Naive thymus-derived CD4-positive, alpha-beta T cell (primary cell): ENCODE results near the gene MFSD11. TPM values are rescaled to one million over a fixed set of nuclear protein-coding genes. Genes with fewer than 3 reads are reported as not detected.
"Not testable (repeated sequence)": the region's sequence is repeated elsewhere in the genome, so short reads cannot be mapped to it uniquely, and the experiment has no call there.

Source experiments
- ATAC-seq: fragments of 150-1000 bp; cut with Tn5 transposase; 2 replicates; pipeline ENCODE4 v1.10.0; 2021; ENCODE audit warnings: mild to moderate bottlenecking, moderate library complexity
- CTCF ChIA-PET: fragments of 350-600 bp; sonication (Branson Sonifier 250); formaldehyde crosslinking; loops from one replicate; lab custom pipeline; 2021; ENCODE audit warnings: antibody characterized with exemption; lab: Charles Lee
- POLR2A ChIA-PET: fragments of 350-600 bp; sonication (Branson Sonifier 250); formaldehyde crosslinking; loops from one replicate; lab custom pipeline; 2021; ENCODE audit warnings: antibody characterized with exemption, inconsistent platforms; lab: Charles Lee
- DNase-seq, 9 donors: peaks; one replicate each; pipeline versions ENCODE4 v3.0.0 to v3.0.0-alpha.2; 2020 to 2022; ENCODE audit warnings: mixed read lengths in 1 of 9
- H3K27ac ChIP-seq: one replicate; pipeline ENCODE4 v1.7.0; 2013; ENCODE audit warnings: mild to moderate bottlenecking, low read depth, low read length, moderate library complexity
- H3K27me3 ChIP-seq, 2 donors: one replicate each; pipeline ENCODE4 v1.7.0; 2013; ENCODE audit warnings: low read length in 2 of 2, mild to moderate bottlenecking in 2 of 2, moderate library complexity in 2 of 2; ENCODE audit not compliant: control insufficient read depth in 2 of 2, insufficient read depth in 2 of 2
- H3K36me3 ChIP-seq, 3 experiments: 1 replicate in 2 of 3; 2 replicates in 1 of 3; pipeline ENCODE4 v1.7.0; 2013; ENCODE audit warnings: low read length in 3 of 3, mild to moderate bottlenecking in 3 of 3, moderate library complexity in 1 of 3; ENCODE audit not compliant: insufficient read depth in 3 of 3, control insufficient read depth in 2 of 3
- H3K4me1 ChIP-seq, 2 donors: one replicate each; pipeline ENCODE4 v1.7.0; 2013; ENCODE audit warnings: low read length in 2 of 2, mild to moderate bottlenecking in 2 of 2, moderate library complexity in 1 of 2; ENCODE audit not compliant: control insufficient read depth in 2 of 2, insufficient read depth in 2 of 2
- H3K4me3 ChIP-seq: 2 replicates; pipeline ENCODE4 v1.7.0; 2013; ENCODE audit warnings: mild to moderate bottlenecking, low read length
- H3K9me3 ChIP-seq, 3 experiments: 1 replicate in 2 of 3; 2 replicates in 1 of 3; pipeline ENCODE4 v1.7.0; 2013; ENCODE audit warnings: low read length in 3 of 3; ENCODE audit not compliant: control insufficient read depth in 2 of 3
- H3K27ac Mint-ChIP-seq, 9 donors: one replicate each; pipeline ENCODE4 v1.8.0; 2020 to 2022; ENCODE audit warnings: mixed read lengths in 9 of 9, mild to moderate bottlenecking in 8 of 9, moderate library complexity in 5 of 9, inconsistent platforms in 2 of 9
- H3K27me3 Mint-ChIP-seq, 5 donors: one replicate each; pipeline ENCODE4 v1.8.0; 2021 to 2022; ENCODE audit warnings: mixed read lengths in 5 of 5, mild to moderate bottlenecking in 1 of 5
- H3K36me3 Mint-ChIP-seq, 5 donors: one replicate each; pipeline ENCODE4 v1.8.0; 2020 to 2022; ENCODE audit warnings: mixed read lengths in 5 of 5, mild to moderate bottlenecking in 3 of 5, inconsistent platforms in 1 of 5
- H3K4me1 Mint-ChIP-seq, 7 donors: one replicate each; pipeline ENCODE4 v1.8.0; 2020 to 2022; ENCODE audit warnings: mixed read lengths in 7 of 7, mild to moderate bottlenecking in 3 of 7, inconsistent platforms in 1 of 7
- H3K4me3 Mint-ChIP-seq, 10 donors: one replicate each; pipeline ENCODE4 v1.8.0; 2020 to 2022; ENCODE audit warnings: mild to moderate bottlenecking in 10 of 10, mixed read lengths in 10 of 10, moderate library complexity in 6 of 10, inconsistent platforms in 2 of 10
- H3K9me3 Mint-ChIP-seq, 11 donors: one replicate each; pipeline ENCODE4 v1.8.0; 2020 to 2022; ENCODE audit warnings: mixed read lengths in 11 of 11, mild to moderate bottlenecking in 4 of 11, inconsistent platforms in 1 of 11, moderate library complexity in 1 of 11
- intact Hi-C, 2 donors: fragments of 100-400 bp; cut with micrococcal nuclease; formaldehyde crosslinking; loops; one replicate each; pipeline ENCODE4 v1.15.1; 2023
- polyA plus RNA-seq, 2 donors: library from polyadenylated mRNA; unstranded; fragments of 300-500 nt; fragmentation: Illumina TruSeq; gene quantifications; one replicate each; pipeline ENCODE4 v1.2.3, GENCODE V29; 2021
- total RNA-seq, 6 experiments: library from RNA in 5 of 6; stranded (reverse) in 5 of 6; gene quantifications; 1 replicate in 5 of 6; 2 replicates in 1 of 6; pipeline ENCODE4 v1.2.3 and lab custom pipeline; 2021 to 2026

MFSD11 gene
- total and polyA plus RNA-seq, 7 experiments from 2014 or later, result 17.3 to 33.7 (median 30.9) TPM

DNA sequence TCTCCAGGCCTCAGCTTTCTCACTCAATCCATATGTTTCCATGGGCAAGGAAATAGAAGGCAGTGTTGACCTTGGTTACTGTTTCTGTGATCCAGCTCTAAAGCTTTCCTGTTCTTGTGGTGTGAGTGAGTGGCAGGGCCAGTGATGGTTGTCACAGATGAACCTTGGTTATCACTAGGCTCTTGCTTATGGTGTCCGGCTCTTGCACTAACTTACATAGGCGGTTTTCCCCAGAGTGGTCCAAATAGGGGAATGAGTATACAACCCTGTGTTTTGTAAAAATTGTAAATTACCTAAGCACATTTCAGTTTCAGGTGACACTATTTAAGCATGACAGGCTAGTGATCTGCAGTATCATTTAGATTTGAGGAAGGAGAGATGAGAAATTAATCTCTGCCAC is 6.8 kb downstream of the MFSD11 start:
- no peak for ATAC-seq
- ChIA-PET POLR2A (no interaction called here), CTCF (no interaction called here)
- Histone ChIP-seq H3K4me1 (peaks cover 0 to 3% of the 10 kb centered on the region in 2 donors), H3K4me3 (no peak overlapping the region), H3K27me3 (no peaks in the 10 kb centered on the region), H3K9me3 (no peaks in the 10 kb centered on the region), H3K36me3 (peaks cover 4 to 40% (median 23%) of the 10 kb centered on the region in 3 experiments), H3K27ac (no peak overlapping the region)
- intact Hi-C loops, result no loop called here
- H3K36me3 Mint-ChIP-seq, result peaks cover 3 to 53% (median 25%) of the 10 kb centered on the region in 5 donors
- no peak overlapping the region for H3K4me3 Mint-ChIP-seq
- no peaks in the 10 kb centered on the region for H3K27me3 Mint-ChIP-seq
- H3K27ac Mint-ChIP-seq, result no peak overlapping the region
- DNase-seq, result no peak
- peaks cover 0 to 27% (median 10%) of the 10 kb centered on the region in 7 donors for H3K4me1 Mint-ChIP-seq
- H3K9me3 Mint-ChIP-seq, result no peaks in the 10 kb centered on the region

DNA sequence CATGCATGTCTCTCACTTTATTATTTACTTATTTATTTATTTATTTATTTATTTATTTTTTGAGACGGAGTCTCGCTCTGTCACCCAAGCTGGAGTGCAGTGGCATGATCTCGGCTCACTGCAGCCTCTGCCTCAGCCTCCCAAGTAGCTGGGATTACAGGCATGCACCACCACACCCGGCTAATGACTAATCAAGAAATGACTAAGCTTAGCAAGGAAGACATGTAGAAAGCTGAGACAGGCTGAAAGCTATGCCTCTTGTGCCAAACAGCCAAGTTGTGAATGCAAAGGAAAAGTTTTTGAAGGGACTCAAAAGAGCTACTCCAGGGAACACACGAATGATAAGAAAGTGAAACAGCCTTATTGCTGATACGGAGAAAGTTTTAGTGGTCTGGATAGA is 7.9 kb downstream of the MFSD11 start:
- peaks cover 0 to 22% (median 4%) of the 10 kb centered on the region in 7 donors for H3K4me1 Mint-ChIP-seq
- H3K4me3 Mint-ChIP-seq, H3K27me3 ChIP-seq, CTCF ChIA-PET, intact Hi-C loops, ATAC-seq, H3K4me3 ChIP-seq, H3K27me3 Mint-ChIP-seq, DNase-seq, H3K9me3 Mint-ChIP-seq, H3K4me1 ChIP-seq, H3K9me3 ChIP-seq, H3K27ac ChIP-seq: not testable (repeated sequence)
- POLR2A ChIA-PET, result interaction anchor here (0.7 to 1.9 kb wide), 3 partner anchors 8 to 64 kb away, joined by 3 to 6 read pairs (median 4); partner anchors contain the start of gene MFSD11
- H3K36me3 ChIP-seq, result peaks cover 4 to 40% (median 23%) of the 10 kb centered on the region in 3 experiments
- peak overlapping the region in 1 of 9 donors; percentile 36 for H3K27ac Mint-ChIP-seq
- H3K36me3 Mint-ChIP-seq, result peaks cover 3 to 56% (median 25%) of the 10 kb centered on the region in 5 donors

DNA sequence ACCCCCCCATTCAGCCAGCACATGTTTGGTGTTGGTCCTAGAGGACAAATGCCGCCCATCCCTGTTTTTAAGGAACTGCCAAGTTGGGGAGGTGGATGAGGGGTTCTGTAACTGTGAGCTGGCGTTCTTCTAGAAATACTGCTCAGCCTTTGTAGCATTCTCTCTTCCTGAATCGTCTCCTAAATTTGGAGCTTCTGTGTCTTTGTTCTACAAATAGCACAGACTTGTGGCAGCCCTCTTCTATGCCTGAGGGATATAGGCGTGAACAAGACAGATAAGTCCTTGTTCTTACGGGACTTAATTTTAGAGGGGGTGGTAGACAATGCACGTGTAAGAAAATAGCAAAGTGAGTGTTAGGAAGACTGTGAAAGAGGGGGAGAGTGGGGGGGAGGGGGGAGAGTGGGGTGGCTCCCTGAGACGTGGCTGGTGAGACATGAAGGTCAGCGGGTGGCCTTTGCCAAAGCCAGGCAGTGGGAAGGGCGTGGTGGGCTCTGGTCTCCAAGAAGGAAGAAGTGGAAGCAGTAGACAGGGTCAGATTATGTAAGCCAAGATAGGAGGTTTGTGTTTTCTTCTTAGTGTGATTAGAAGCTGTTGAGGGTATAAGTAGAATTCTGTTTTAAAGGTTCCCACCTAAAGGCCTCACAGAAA is 9.9 kb downstream of the MFSD11 start:
- H3K9me3 ChIP-seq, result no peaks in the 10 kb centered on the region
- Mint-ChIP-seq H3K36me3 (peaks cover 3 to 47% (median 18%) of the 10 kb centered on the region in 5 donors), H3K4me3 (no peak overlapping the region), H3K27ac (peak overlapping the region in 1 of 9 donors; percentile 30), H3K4me1 (peaks cover 7 to 22% (median 12%) of the 10 kb centered on the region in 7 donors), H3K9me3 (no peaks in the 10 kb centered on the region), H3K27me3 (no peaks in the 10 kb centered on the region)
- DNase-seq (no peak), ATAC-seq (no peak)
- CTCF ChIA-PET, result interaction anchor here (0.6 to 0.9 kb wide), 3 partner anchors 10 to 1985 kb away, joined by 3 to 5 read pairs (median 4); partner anchors contain the start of gene MFSD11
- no peak overlapping the region for H3K4me3 ChIP-seq
- no peak overlapping the region for H3K27ac ChIP-seq
- intact Hi-C loops, result no loop called here
- peaks cover 0 to 35% (median 15%) of the 10 kb centered on the region in 3 experiments for H3K36me3 ChIP-seq
- no peaks in the 10 kb centered on the region for H3K27me3 ChIP-seq
- peaks cover 7 to 8% of the 10 kb centered on the region in 2 donors for H3K4me1 ChIP-seq
- POLR2A ChIA-PET, result interaction anchor here (2.2 kb wide), 1 partner anchor 9 kb away, joined by 14 read pairs; the partner anchor contains the start of gene MFSD11

DNA sequence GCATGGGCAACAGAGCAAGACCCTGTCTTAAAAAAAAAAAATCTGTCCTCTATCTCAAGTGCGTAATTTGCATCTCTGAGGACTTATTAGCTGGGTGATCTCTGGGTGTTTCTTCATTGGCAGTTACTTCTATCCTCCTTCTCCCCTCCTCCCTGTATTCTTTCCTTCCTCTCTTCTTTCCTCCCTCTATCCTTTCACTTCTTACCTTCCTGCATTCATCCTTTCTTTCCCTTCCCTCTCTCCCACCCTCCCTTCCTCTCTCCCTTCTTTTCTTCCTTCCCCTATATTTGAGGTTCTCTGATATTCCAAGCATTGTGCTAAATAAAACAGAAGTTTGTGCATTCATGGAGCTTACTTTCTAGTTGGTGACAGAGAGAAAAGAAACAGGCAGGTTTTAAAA is 10.7 kb downstream of the MFSD11 start:
- POLR2A ChIA-PET, result interaction anchor here (2.2 kb wide), 1 partner anchor 10 kb away, joined by 14 read pairs; the partner anchor contains the start of gene MFSD11
- H3K36me3 ChIP-seq, result peaks cover 0 to 34% (median 14%) of the 10 kb centered on the region in 3 experiments

DNA sequence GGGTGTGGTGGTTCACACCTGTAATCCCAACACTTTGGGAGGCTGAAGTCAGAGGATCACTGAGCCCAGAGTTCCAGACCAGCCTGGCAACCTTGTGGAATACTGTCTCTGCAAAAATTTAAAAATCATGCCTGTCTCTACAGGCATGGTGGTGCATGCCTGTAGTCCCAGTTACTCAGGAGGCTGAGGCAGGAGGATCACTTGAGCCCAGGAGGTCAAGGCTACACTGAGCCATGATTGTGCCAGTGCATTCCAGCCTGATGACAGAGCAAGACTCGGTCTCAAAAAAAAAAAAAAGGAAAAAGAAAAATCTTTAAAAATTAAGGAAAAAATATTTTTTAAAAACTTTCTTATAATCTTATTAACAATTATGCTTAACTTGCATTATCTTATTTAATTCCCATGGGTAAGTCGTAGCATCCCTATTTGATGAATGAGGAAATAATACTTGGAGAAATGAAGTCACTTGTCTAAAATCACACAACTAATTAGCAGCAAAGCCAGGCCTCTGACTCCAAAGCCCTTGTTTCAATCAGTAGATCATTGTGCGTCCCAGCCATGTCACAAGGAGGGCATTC is 13.6 kb downstream of the MFSD11 start:
- H3K9me3 ChIP-seq, result no peaks in the 10 kb centered on the region
- peak overlapping the region in 2 of 10 donors; percentile 78 to 86 for H3K4me3 Mint-ChIP-seq
- ChIA-PET CTCF (interaction anchor here (0.6 kb wide), 1 partner anchor 1827 kb away, joined by 3 read pairs; no protein-coding TSS in a partner anchor), POLR2A (interaction anchor here (0.6 to 2.5 kb wide), 4 partner anchors 13 to 31 kb away, joined by 6 to 64 read pairs (median 9); partner anchors contain the start of genes MFSD11 and SRSF2)
- H3K27me3 ChIP-seq, result no peaks in the 10 kb centered on the region
- ATAC-seq, result no peak
- H3K4me3 ChIP-seq, result no peak overlapping the region
- peaks cover 0 to 9% (median 8%) of the 10 kb centered on the region in 3 experiments for H3K36me3 ChIP-seq
- H3K27ac Mint-ChIP-seq, result peak overlapping the region in 8 of 9 donors; percentile 52 to 99 (median 99)
- peaks cover 18 to 30% (median 26%) of the 10 kb centered on the region in 7 donors for H3K4me1 Mint-ChIP-seq
- H3K27me3 Mint-ChIP-seq, result no peaks in the 10 kb centered on the region
- H3K9me3 Mint-ChIP-seq, result no peaks in the 10 kb centered on the region
- peaks cover 0 to 30% (median 7%) of the 10 kb centered on the region in 5 donors for H3K36me3 Mint-ChIP-seq
- H3K27ac ChIP-seq, result peak overlapping the region; percentile 83
- H3K4me1 ChIP-seq, result peaks cover 14 to 20% of the 10 kb centered on the region in 2 donors
- intact Hi-C loops, result no loop called here
- DNase-seq, result no peak

More for the DNA sequence above, 10.7 kb downstream of the MFSD11 start:
- Mint-ChIP-seq H3K4me3 (no peak overlapping the region), H3K9me3 (no peaks in the 10 kb centered on the region), H3K4me1 (peaks cover 15 to 30% (median 21%) of the 10 kb centered on the region in 7 donors), H3K27ac (peak overlapping the region in 2 of 9 donors; percentile 48 to 56), H3K27me3 (no peaks in the 10 kb centered on the region), H3K36me3 (peaks cover 3 to 46% (median 18%) of the 10 kb centered on the region in 5 donors)
- DNase-seq, result no peak
- intact Hi-C loops, result no loop called here
- ATAC-seq, result no peak
- Histone ChIP-seq H3K9me3 (no peaks in the 10 kb centered on the region), H3K27ac (no peak overlapping the region), H3K27me3 (no peaks in the 10 kb centered on the region), H3K4me3 (no peak overlapping the region), H3K4me1 (peaks cover 6 to 9% of the 10 kb centered on the region in 2 donors)
- CTCF ChIA-PET, result interaction anchor here (0.8 kb wide), 1 partner anchor 35 kb away, joined by 4 read pairs; no protein-coding TSS in a partner anchor

DNA sequence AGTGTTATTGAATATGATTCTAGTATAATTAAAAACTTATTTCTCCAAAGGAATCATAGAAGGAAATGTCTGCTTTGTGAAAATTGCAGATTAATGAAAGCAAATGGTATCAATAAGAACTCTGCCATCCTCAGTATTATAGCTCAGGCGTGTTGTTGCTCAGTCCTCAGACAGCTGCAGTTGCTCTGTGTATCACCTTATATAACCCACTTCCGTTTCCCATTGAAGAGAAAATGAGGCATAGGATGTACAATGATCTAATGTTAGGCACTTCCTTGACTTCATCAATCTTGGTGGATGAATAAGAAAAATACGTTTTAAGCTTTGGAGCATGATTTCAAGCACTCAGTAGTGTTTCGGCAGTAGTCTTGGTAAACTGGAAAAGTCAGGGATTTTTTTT is 14.1 kb downstream of the MFSD11 start:
- peak overlapping the region; percentile 90 to 99 (median 99) for H3K27ac Mint-ChIP-seq
- H3K4me3 ChIP-seq, result no peak overlapping the region
- ChIA-PET CTCF (interaction anchor here (0.6 to 0.7 kb wide), 2 partner anchors 337 to 1826 kb away, joined by 3 read pairs; no protein-coding TSS in a partner anchor), POLR2A (interaction anchor here (0.5 to 2.5 kb wide), 5 partner anchors 10 to 1118 kb away, joined by 5 to 64 read pairs (median 6); partner anchors contain the start of genes MFSD11 and SRSF2)
- peak in 5 of 9 donors; percentile 40 to 58 (median 49) for DNase-seq
- H3K36me3 Mint-ChIP-seq, result peaks cover 2 to 30% (median 5%) of the 10 kb centered on the region in 5 donors
- peaks cover 14 to 20% of the 10 kb centered on the region in 2 donors for H3K4me1 ChIP-seq
- H3K4me1 Mint-ChIP-seq, result peaks cover 18 to 30% (median 26%) of the 10 kb centered on the region in 7 donors
- intact Hi-C loops, result loop anchor here in 1 of 2 donors (2.0 kb wide), 1 partner anchor 21 kb away; no protein-coding TSS in a partner anchor
- ATAC-seq, result peak; percentile 33
- H3K9me3 ChIP-seq, result no peaks in the 10 kb centered on the region
- peak overlapping the region; percentile 3 to 91 (median 76) for H3K4me3 Mint-ChIP-seq
- H3K27me3 Mint-ChIP-seq, result no peaks in the 10 kb centered on the region
- H3K27ac ChIP-seq, result peak overlapping the region; percentile 83
- no peaks in the 10 kb centered on the region for H3K27me3 ChIP-seq
- H3K36me3 ChIP-seq, result peaks cover 2 to 7% (median 4%) of the 10 kb centered on the region in 3 experiments
- no peaks in the 10 kb centered on the region for H3K9me3 Mint-ChIP-seq
